GM18526 (cell line): ENCODE data around the gene STX18.

Experiments used
- POLR2A ChIP-seq: IDR thresholded peaks from 3 replicates; pipeline ENCODE4 v1.6.1; 2011; ENCODE audit not compliant: insufficient read length; ENCODE audit errors: extremely low read depth

STX18 gene

GRCh38 chr4:4526401-4526800 is 15.4 kb downstream of the STX18 start:
- no peak for TF ChIP-seq POLR2A

- TF ChIP-seq POLR2A: no peak
Measured at GRCh38 chr4:4524364-4524763, 17.5 kb downstream of the STX18 start.

GRCh38 chr4:4521731-4522130 is 20.1 kb downstream of the STX18 start:
- no peak for TF ChIP-seq POLR2A

GRCh38 chr4:4521136-4521535 is 20.7 kb downstream of the STX18 start:
- TF ChIP-seq POLR2A: no peak

GRCh38 chr4:4519297-4519894 is 22.5 kb downstream of the STX18 start:
- no peak for TF ChIP-seq POLR2A

GRCh38 chr4:4518747-4519146 is 23.1 kb downstream of the STX18 start:
- TF ChIP-seq POLR2A: no peak

GRCh38 chr4:4514786-4515185 is 27.1 kb downstream of the STX18 start:
- TF ChIP-seq POLR2A: no peak

- no peak for TF ChIP-seq POLR2A
Measured at GRCh38 chr4:4512282-4512681, 29.6 kb downstream of the STX18 start.

- no peak for TF ChIP-seq POLR2A
Measured at GRCh38 chr4:4509521-4509920, 32.3 kb downstream of the STX18 start.

GRCh38 chr4:4507923-4508322 is 33.9 kb downstream of the STX18 start:
- no peak for TF ChIP-seq POLR2A

- TF ChIP-seq POLR2A: no peak
Measured at GRCh38 chr4:4507403-4507802, 34.4 kb downstream of the STX18 start.

GRCh38 chr4:4506961-4507360 is 34.9 kb downstream of the STX18 start:
- no peak for TF ChIP-seq POLR2A

GRCh38 chr4:4504783-4505182 is 37.1 kb downstream of the STX18 start:
- no peak for TF ChIP-seq POLR2A

GRCh38 chr4:4502694-4503311 is 39.0 kb downstream of the STX18 start:
- no peak for TF ChIP-seq POLR2A

GRCh38 chr4:4501679-4502078 is 40.2 kb downstream of the STX18 start:
- no peak for TF ChIP-seq POLR2A

- TF ChIP-seq POLR2A: no peak
Measured at GRCh38 chr4:4499438-4500123, 42.3 kb downstream of the STX18 start.
